H1 (cell line): Measurements from ENCODE around the gene STAM2. TPM values are rescaled to one million over a fixed set of nuclear protein-coding genes. Genes with fewer than 3 reads are reported as not detected.

Experiments used
- CTCF ChIA-PET: fragments of 300-600 bp; sonication (Branson Sonifier 250); formaldehyde crosslinking; loops from one replicate; lab custom pipeline; 2021; ENCODE audit not compliant: partially characterized antibody; lab: Charles Lee
- POLR2A ChIA-PET: fragments of 300-600 bp; sonication (Branson Sonifier 250); formaldehyde crosslinking; loops from one replicate; lab custom pipeline; 2021; ENCODE audit warnings: inconsistent platforms; ENCODE audit not compliant: partially characterized antibody; lab: Charles Lee
- DNase-seq, 2 experiments: peaks; one replicate each; pipeline versions ENCODE4 v3.0.0 to v3.0.0-alpha.2; 2010 to 2022; ENCODE audit warnings: low spot score in 2 of 2, low read depth in 1 of 2, mixed read lengths in 1 of 2
- FAIRE-seq: peaks from 2 replicates; lab custom pipeline; 2011; peaks lifted over from hg19 to GRCh38; lab: Jason Lieb, UNC
- H2AFZ ChIP-seq: 2 replicates; pipeline ENCODE4 v1.8.1; 2012; ENCODE audit warnings: low read length, inconsistent platforms
- H2AK5ac ChIP-seq: 2 replicates; pipeline ENCODE4 v1.6.1; 2013; ENCODE audit warnings: low read depth, low read length
- H2BK120ac ChIP-seq: replicated peaks from 2 replicates; pipeline ENCODE3; 2013; ENCODE audit warnings: low read depth, low read length, inconsistent platforms
- H2BK12ac ChIP-seq: 2 replicates; pipeline ENCODE4 v1.6.1; 2013; ENCODE audit warnings: low read depth, low read length
- H2BK15ac ChIP-seq: 2 replicates; pipeline ENCODE4 v1.6.1; 2013; ENCODE audit warnings: low read length
- H2BK20ac ChIP-seq: 2 replicates; pipeline ENCODE4 v1.6.1; 2013; ENCODE audit warnings: low read length
- H2BK5ac ChIP-seq: 2 replicates; pipeline ENCODE4 v1.6.1; 2013; ENCODE audit warnings: low read depth, low read length
- H3K14ac ChIP-seq: 2 replicates; pipeline ENCODE4 v1.6.1; 2013; ENCODE audit warnings: inconsistent platforms; ENCODE audit not compliant: insufficient read length
- H3K18ac ChIP-seq: 2 replicates; pipeline ENCODE4 v1.6.1; 2013; ENCODE audit warnings: low read length; ENCODE audit errors: extremely low read depth
- H3K23ac ChIP-seq: 2 replicates; pipeline ENCODE4 v1.6.1; 2013; ENCODE audit warnings: inconsistent platforms; ENCODE audit not compliant: insufficient read length
- H3K23me2 ChIP-seq: 2 replicates; pipeline ENCODE4 v1.6.1; 2013; ENCODE audit warnings: low read depth, low read length
- H3K27ac ChIP-seq: 2 replicates; pipeline ENCODE4 v1.6.1; 2011; ENCODE audit warnings: low read depth, low read length, inconsistent platforms
- H3K27me3 ChIP-seq, 4 experiments: replicated peaks in 1 of 4; 1 replicate in 1 of 4; 2 replicates in 3 of 4; pipeline versions ENCODE4 v1.6.1 to v1.8.1; 2011 to 2013; ENCODE audit warnings: low read length in 3 of 4, mild to moderate bottlenecking in 3 of 4, inconsistent platforms in 2 of 4, mixed read lengths in 2 of 4, moderate library complexity in 1 of 4; ENCODE audit not compliant: control insufficient read depth in 3 of 4, insufficient read depth in 3 of 4; ENCODE audit errors: extremely low read depth in 1 of 4
- H3K36me3 ChIP-seq, 4 experiments: 2 replicates each; pipeline versions ENCODE4 v1.6.1 to v1.8.1; 2011 to 2013; ENCODE audit warnings: mild to moderate bottlenecking in 4 of 4, low read length in 3 of 4, moderate library complexity in 2 of 4, control low read depth in 1 of 4, inconsistent platforms in 1 of 4; ENCODE audit not compliant: insufficient read depth in 4 of 4, control insufficient read depth in 2 of 4
- H3K4ac ChIP-seq: replicated peaks from 2 replicates; pipeline ENCODE3; 2013; ENCODE audit warnings: low read length, low read depth, mixed read lengths, inconsistent platforms; ENCODE audit not compliant: insufficient read length
- H3K4me1 ChIP-seq, 4 experiments: replicated peaks in 1 of 4; 1 replicate in 1 of 4; 2 replicates in 3 of 4; pipeline versions ENCODE4 v1.6.1 to v1.8.1; 2011 to 2013; ENCODE audit warnings: low read length in 3 of 4, inconsistent platforms in 2 of 4, mixed read lengths in 1 of 4; ENCODE audit not compliant: insufficient read depth in 4 of 4, control insufficient read depth in 3 of 4
- H3K4me2 ChIP-seq, 2 experiments: 2 replicates each; pipeline versions ENCODE4 v1.6.1 to v1.8.1; 2011 to 2013; ENCODE audit warnings: low read depth in 2 of 2, low read length in 2 of 2, control low read depth in 1 of 2, inconsistent platforms in 1 of 2, mild to moderate bottlenecking in 1 of 2; ENCODE audit not compliant: insufficient read depth in 1 of 2
- H3K4me3 ChIP-seq, 4 experiments: fragments of 200-600, 300-600 bp in 1 of 4; sonication (generic), shearing (Covaris generic), sonication (Bioruptor Twin) in 1 of 4; 2 replicates each; pipeline versions ENCODE4 v1.5.1 to v1.8.1; 2011 to 2016; ENCODE audit warnings: low read length in 4 of 4, low read depth in 3 of 4, control low read depth in 2 of 4, inconsistent platforms in 2 of 4, mild to moderate bottlenecking in 2 of 4, mixed read lengths in 1 of 4, moderate library complexity in 1 of 4; ENCODE audit not compliant: insufficient read depth in 2 of 4; ENCODE audit errors: extremely low read depth in 1 of 4
- H3K56ac ChIP-seq: replicated peaks from 2 replicates; pipeline ENCODE3; 2013; ENCODE audit warnings: low read depth, mild to moderate bottlenecking, mixed read lengths, low read length, inconsistent platforms; ENCODE audit not compliant: insufficient read length
- H3K79me1 ChIP-seq: 2 replicates; pipeline ENCODE4 v1.6.1; 2013; ENCODE audit warnings: low read depth, low read length, control low read depth
- H3K79me2 ChIP-seq, 2 experiments: 2 replicates each; pipeline versions ENCODE4 v1.6.1 to v1.8.1; 2012 to 2013; ENCODE audit warnings: low read length in 2 of 2, mild to moderate bottlenecking in 2 of 2, inconsistent platforms in 1 of 2; ENCODE audit not compliant: insufficient read depth in 2 of 2, control insufficient read depth in 1 of 2
- H3K9ac ChIP-seq, 4 experiments: replicated peaks in 1 of 4; 1 replicate in 1 of 4; 2 replicates in 3 of 4; pipeline versions ENCODE4 v1.6.1 to v1.8.1; 2011 to 2013; ENCODE audit warnings: low read depth in 3 of 4, low read length in 3 of 4, control low read depth in 2 of 4, mild to moderate bottlenecking in 2 of 4, moderate library complexity in 2 of 4, inconsistent platforms in 1 of 4; ENCODE audit errors: extremely low read depth in 1 of 4
- H3K9me3 ChIP-seq, 2 experiments: 2 replicates each; pipeline versions ENCODE4 v1.6.1 to v1.8.1; 2012 to 2013; ENCODE audit warnings: mild to moderate bottlenecking in 2 of 2, moderate library complexity in 2 of 2, control low read depth in 1 of 2, inconsistent platforms in 1 of 2, low read depth in 1 of 2, low read length in 1 of 2, mixed read lengths in 1 of 2; ENCODE audit not compliant: insufficient read depth in 2 of 2
- H4K20me1 ChIP-seq, 2 experiments: replicated peaks in 1 of 2; 2 replicates each; pipeline versions ENCODE3 to v1.8.1; 2011 to 2013; ENCODE audit warnings: inconsistent platforms in 2 of 2, low read length in 2 of 2, mild to moderate bottlenecking in 1 of 2; ENCODE audit not compliant: insufficient read depth in 2 of 2, control insufficient read depth in 1 of 2
- H4K5ac ChIP-seq: 2 replicates; pipeline ENCODE4 v1.6.1; 2013; ENCODE audit warnings: low read length, low read depth, mixed read lengths, inconsistent platforms; ENCODE audit not compliant: insufficient read length
- H4K8ac ChIP-seq: 2 replicates; pipeline ENCODE4 v1.8.0; 2013; ENCODE audit warnings: mild to moderate bottlenecking, moderate library complexity, low read length, inconsistent platforms; ENCODE audit not compliant: insufficient read depth; ENCODE audit errors: extremely low read depth
- H4K91ac ChIP-seq: replicated peaks from 2 replicates; pipeline ENCODE3; 2013; ENCODE audit warnings: low read length, mixed read lengths, inconsistent platforms; ENCODE audit not compliant: insufficient read length
- ASH2L ChIP-seq: fragments of 200-600, 300-600 bp; sonication (generic); IDR thresholded peaks from one replicate; pipeline ENCODE4 v1.7.1; 2017; ENCODE audit warnings: low read length
- KDM4A ChIP-seq: IDR thresholded peaks from one replicate; pipeline ENCODE4 v1.7.1; 2012; ENCODE audit warnings: low read depth, mild to moderate bottlenecking, moderate library complexity, low read length, inconsistent platforms; ENCODE audit not compliant: severe bottlenecking
- KDM5A ChIP-seq: fragments of 200-600 bp; IDR thresholded peaks from 2 replicates; pipeline ENCODE4 v1.7.1; 2012; ENCODE audit warnings: mild to moderate bottlenecking, low read length, inconsistent platforms, mixed read lengths
- SP4 ChIP-seq: IDR thresholded peaks from 2 replicates; pipeline ENCODE4 v1.6.1; 2012; ENCODE audit warnings: low read length, inconsistent platforms
- TBP ChIP-seq: IDR thresholded peaks from 2 replicates; pipeline ENCODE4 v1.6.1; 2011; ENCODE audit warnings: low read depth, low read length, improper control_type of control experiment
- WGBS, 2 experiments: shearing (Covaris generic) in 1 of 2; methylation state at CpG; one replicate each; pipeline versions ENCODE4 v1.1.6 to v1.1.7; 2013 to 2015; ENCODE audit warnings: low lambda C conversion rate in 2 of 2, mixed read lengths in 2 of 2, inconsistent platforms in 1 of 2, low coverage in 1 of 2, missing lambda C conversion rate in 1 of 2; ENCODE audit not compliant: insufficient replicate concordance in 2 of 2, insufficient coverage in 1 of 2, insufficient read length in 1 of 2; ENCODE audit errors: extremely low coverage in 1 of 2, missing lambda C conversion rate in 1 of 2; 5-methylcytosine and 5-hydroxymethylcytosine counted together
- polyA plus RNA-seq, 7 experiments: library from polyadenylated mRNA; depleted of rRNA in 3 of 7; stranded (reverse) in 5 of 7; unstranded in 2 of 7; fragments of >200 nt in 5 of 7; fragments of 200-250 nt in 2 of 7; gene quantifications; 1 replicate in 5 of 7; 2 replicates in 1 of 7; 4 replicates in 1 of 7; pipeline versions ENCODE4 v1.2.1 to v1.2.3, GENCODE V29; 2011 to 2013; ENCODE audit warnings: missing spikeins in 2 of 7, mixed read lengths in 2 of 7
- total RNA-seq: library from RNA; stranded (reverse); fragmentation: NEBNext Ultra II Directional; extraction: Animal tissue kit (Norgen Biotek cat#: 25700); gene quantifications from 2 replicates; pipeline ENCODE4 v1.2.1, GENCODE V29; 2021

STAM2 gene
- total and polyA plus RNA-seq, 2 of the 8 experiments (the other 6 are each of a cell fraction or from before 2014, with no cell fraction given): 5.4 to 9.4 TPM

GRCh38 chr2:152134488-152135280 lies 40.9 kb downstream of the STAM2 start:
- CTCF ChIA-PET: interaction anchor here (0.7 to 1.3 kb wide), 2 partner anchors 41 to 109 kb away, joined by 3 read pairs; no protein-coding TSS in a partner anchor
- no peak overlapping the region for H2BK120ac ChIP-seq
- H3K4me2 ChIP-seq: no peak overlapping the region
- H4K5ac ChIP-seq: no peak overlapping the region
- no peak overlapping the region for H3K23ac ChIP-seq
- no peaks in the 10 kb centered on the region for H3K23me2 ChIP-seq
- H3K36me3 ChIP-seq: no peaks in the 10 kb centered on the region
- no peak for TF ChIP-seq KDM4A
- TF ChIP-seq ASH2L: no peak
- no peak for TF ChIP-seq TBP
- no peak for TF ChIP-seq SP4
- no peak for TF ChIP-seq KDM5A
- no peak overlapping the region for H2BK15ac ChIP-seq
- peaks cover 0 to 1% of the 10 kb centered on the region in 2 experiments for H4K20me1 ChIP-seq
- H2BK12ac ChIP-seq: no peak overlapping the region
- 84% methylated on average over 5 of the region's 5 CpGs; no CpG with 5 or more reads in 1 of the 2 experiments for WGBS, 2 experiments
- POLR2A ChIA-PET: no interaction called here
- no peak overlapping the region for H3K56ac ChIP-seq
- no peaks in the 10 kb centered on the region for H3K79me1 ChIP-seq
- no peak overlapping the region for H4K8ac ChIP-seq
- no peak overlapping the region for H3K27ac ChIP-seq
- peaks cover 0 to 6% (median 3%) of the 10 kb centered on the region in 4 experiments; a peak in 2 of 7 replicates for H3K4me1 ChIP-seq
- H3K9ac ChIP-seq: no peak overlapping the region
- FAIRE-seq: peak; percentile 32
- no peak overlapping the region for H3K18ac ChIP-seq
- no peaks in the 10 kb centered on the region for H3K9me3 ChIP-seq
- no peak overlapping the region for H3K14ac ChIP-seq
- no peak overlapping the region for H3K4me3 ChIP-seq
- no peak overlapping the region for H2AK5ac ChIP-seq
- H4K91ac ChIP-seq: no peak overlapping the region
- H2BK20ac ChIP-seq: no peak overlapping the region
- no peak overlapping the region for H2AFZ ChIP-seq
- H3K4ac ChIP-seq: no peak overlapping the region
- H2BK5ac ChIP-seq: no peak overlapping the region
- DNase-seq: no peak
- H3K79me2 ChIP-seq: no peaks in the 10 kb centered on the region
- no peaks in the 10 kb centered on the region for H3K27me3 ChIP-seq
